H1 (cell line): ENCODE measurements around the gene POLE3. TPM values are rescaled to one million over a fixed set of nuclear protein-coding genes. Genes with fewer than 3 reads are reported as not detected.

Source experiments
- CTCF ChIA-PET: fragments of 300-600 bp; sonication (Branson Sonifier 250); formaldehyde crosslinking; loops from one replicate; lab custom pipeline; 2021; ENCODE audit not compliant: partially characterized antibody; lab: Charles Lee
- POLR2A ChIA-PET: fragments of 300-600 bp; sonication (Branson Sonifier 250); formaldehyde crosslinking; loops from one replicate; lab custom pipeline; 2021; ENCODE audit warnings: inconsistent platforms; ENCODE audit not compliant: partially characterized antibody; lab: Charles Lee
- DNase-seq, 2 experiments: peaks; one replicate each; pipeline versions ENCODE4 v3.0.0 to v3.0.0-alpha.2; 2010 to 2022; ENCODE audit warnings: low spot score in 2 of 2, low read depth in 1 of 2, mixed read lengths in 1 of 2
- FAIRE-seq: peaks from 2 replicates; lab custom pipeline; 2011; peaks lifted over from hg19 to GRCh38; lab: Jason Lieb, UNC
- H2AFZ ChIP-seq: 2 replicates; pipeline ENCODE4 v1.8.1; 2012; ENCODE audit warnings: low read length, inconsistent platforms
- H2AK5ac ChIP-seq: 2 replicates; pipeline ENCODE4 v1.6.1; 2013; ENCODE audit warnings: low read depth, low read length
- H2BK120ac ChIP-seq: replicated peaks from 2 replicates; pipeline ENCODE3; 2013; ENCODE audit warnings: low read depth, low read length, inconsistent platforms
- H2BK12ac ChIP-seq: 2 replicates; pipeline ENCODE4 v1.6.1; 2013; ENCODE audit warnings: low read depth, low read length
- H2BK15ac ChIP-seq: 2 replicates; pipeline ENCODE4 v1.6.1; 2013; ENCODE audit warnings: low read length
- H2BK20ac ChIP-seq: 2 replicates; pipeline ENCODE4 v1.6.1; 2013; ENCODE audit warnings: low read length
- H2BK5ac ChIP-seq: 2 replicates; pipeline ENCODE4 v1.6.1; 2013; ENCODE audit warnings: low read depth, low read length
- H3K14ac ChIP-seq: 2 replicates; pipeline ENCODE4 v1.6.1; 2013; ENCODE audit warnings: inconsistent platforms; ENCODE audit not compliant: insufficient read length
- H3K18ac ChIP-seq: 2 replicates; pipeline ENCODE4 v1.6.1; 2013; ENCODE audit warnings: low read length; ENCODE audit errors: extremely low read depth
- H3K23ac ChIP-seq: 2 replicates; pipeline ENCODE4 v1.6.1; 2013; ENCODE audit warnings: inconsistent platforms; ENCODE audit not compliant: insufficient read length
- H3K23me2 ChIP-seq: 2 replicates; pipeline ENCODE4 v1.6.1; 2013; ENCODE audit warnings: low read depth, low read length
- H3K27ac ChIP-seq: 2 replicates; pipeline ENCODE4 v1.6.1; 2011; ENCODE audit warnings: low read depth, low read length, inconsistent platforms
- H3K27me3 ChIP-seq, 4 experiments: replicated peaks in 1 of 4; 1 replicate in 1 of 4; 2 replicates in 3 of 4; pipeline versions ENCODE4 v1.6.1 to v1.8.1; 2011 to 2013; ENCODE audit warnings: low read length in 3 of 4, mild to moderate bottlenecking in 3 of 4, inconsistent platforms in 2 of 4, mixed read lengths in 2 of 4, moderate library complexity in 1 of 4; ENCODE audit not compliant: control insufficient read depth in 3 of 4, insufficient read depth in 3 of 4; ENCODE audit errors: extremely low read depth in 1 of 4
- H3K36me3 ChIP-seq, 4 experiments: 2 replicates each; pipeline versions ENCODE4 v1.6.1 to v1.8.1; 2011 to 2013; ENCODE audit warnings: mild to moderate bottlenecking in 4 of 4, low read length in 3 of 4, moderate library complexity in 2 of 4, control low read depth in 1 of 4, inconsistent platforms in 1 of 4; ENCODE audit not compliant: insufficient read depth in 4 of 4, control insufficient read depth in 2 of 4
- H3K4ac ChIP-seq: replicated peaks from 2 replicates; pipeline ENCODE3; 2013; ENCODE audit warnings: low read length, low read depth, mixed read lengths, inconsistent platforms; ENCODE audit not compliant: insufficient read length
- H3K4me1 ChIP-seq, 4 experiments: replicated peaks in 1 of 4; 1 replicate in 1 of 4; 2 replicates in 3 of 4; pipeline versions ENCODE4 v1.6.1 to v1.8.1; 2011 to 2013; ENCODE audit warnings: low read length in 3 of 4, inconsistent platforms in 2 of 4, mixed read lengths in 1 of 4; ENCODE audit not compliant: insufficient read depth in 4 of 4, control insufficient read depth in 3 of 4
- H3K4me2 ChIP-seq, 2 experiments: 2 replicates each; pipeline versions ENCODE4 v1.6.1 to v1.8.1; 2011 to 2013; ENCODE audit warnings: low read depth in 2 of 2, low read length in 2 of 2, control low read depth in 1 of 2, inconsistent platforms in 1 of 2, mild to moderate bottlenecking in 1 of 2; ENCODE audit not compliant: insufficient read depth in 1 of 2
- H3K4me3 ChIP-seq, 4 experiments: fragments of 200-600, 300-600 bp in 1 of 4; sonication (generic), shearing (Covaris generic), sonication (Bioruptor Twin) in 1 of 4; 2 replicates each; pipeline versions ENCODE4 v1.5.1 to v1.8.1; 2011 to 2016; ENCODE audit warnings: low read length in 4 of 4, low read depth in 3 of 4, control low read depth in 2 of 4, inconsistent platforms in 2 of 4, mild to moderate bottlenecking in 2 of 4, mixed read lengths in 1 of 4, moderate library complexity in 1 of 4; ENCODE audit not compliant: insufficient read depth in 2 of 4; ENCODE audit errors: extremely low read depth in 1 of 4
- H3K56ac ChIP-seq: replicated peaks from 2 replicates; pipeline ENCODE3; 2013; ENCODE audit warnings: low read depth, mild to moderate bottlenecking, mixed read lengths, low read length, inconsistent platforms; ENCODE audit not compliant: insufficient read length
- H3K79me1 ChIP-seq: 2 replicates; pipeline ENCODE4 v1.6.1; 2013; ENCODE audit warnings: low read depth, low read length, control low read depth
- H3K79me2 ChIP-seq, 2 experiments: 2 replicates each; pipeline versions ENCODE4 v1.6.1 to v1.8.1; 2012 to 2013; ENCODE audit warnings: low read length in 2 of 2, mild to moderate bottlenecking in 2 of 2, inconsistent platforms in 1 of 2; ENCODE audit not compliant: insufficient read depth in 2 of 2, control insufficient read depth in 1 of 2
- H3K9ac ChIP-seq, 4 experiments: replicated peaks in 1 of 4; 1 replicate in 1 of 4; 2 replicates in 3 of 4; pipeline versions ENCODE4 v1.6.1 to v1.8.1; 2011 to 2013; ENCODE audit warnings: low read depth in 3 of 4, low read length in 3 of 4, control low read depth in 2 of 4, mild to moderate bottlenecking in 2 of 4, moderate library complexity in 2 of 4, inconsistent platforms in 1 of 4; ENCODE audit errors: extremely low read depth in 1 of 4
- H3K9me3 ChIP-seq, 2 experiments: 2 replicates each; pipeline versions ENCODE4 v1.6.1 to v1.8.1; 2012 to 2013; ENCODE audit warnings: mild to moderate bottlenecking in 2 of 2, moderate library complexity in 2 of 2, control low read depth in 1 of 2, inconsistent platforms in 1 of 2, low read depth in 1 of 2, low read length in 1 of 2, mixed read lengths in 1 of 2; ENCODE audit not compliant: insufficient read depth in 2 of 2
- H4K20me1 ChIP-seq, 2 experiments: replicated peaks in 1 of 2; 2 replicates each; pipeline versions ENCODE3 to v1.8.1; 2011 to 2013; ENCODE audit warnings: inconsistent platforms in 2 of 2, low read length in 2 of 2, mild to moderate bottlenecking in 1 of 2; ENCODE audit not compliant: insufficient read depth in 2 of 2, control insufficient read depth in 1 of 2
- H4K5ac ChIP-seq: 2 replicates; pipeline ENCODE4 v1.6.1; 2013; ENCODE audit warnings: low read length, low read depth, mixed read lengths, inconsistent platforms; ENCODE audit not compliant: insufficient read length
- H4K8ac ChIP-seq: 2 replicates; pipeline ENCODE4 v1.8.0; 2013; ENCODE audit warnings: mild to moderate bottlenecking, moderate library complexity, low read length, inconsistent platforms; ENCODE audit not compliant: insufficient read depth; ENCODE audit errors: extremely low read depth
- H4K91ac ChIP-seq: replicated peaks from 2 replicates; pipeline ENCODE3; 2013; ENCODE audit warnings: low read length, mixed read lengths, inconsistent platforms; ENCODE audit not compliant: insufficient read length
- ASH2L ChIP-seq: fragments of 200-600, 300-600 bp; sonication (generic); IDR thresholded peaks from one replicate; pipeline ENCODE4 v1.7.1; 2017; ENCODE audit warnings: low read length
- ATF2 ChIP-seq: IDR thresholded peaks from 2 replicates; pipeline ENCODE4 v1.6.1; 2012; ENCODE audit warnings: low read length, inconsistent platforms
- CHD1 ChIP-seq: IDR thresholded peaks from 2 replicates; pipeline ENCODE4 v1.6.1; 2012; ENCODE audit warnings: low read depth, low read length, improper control_type of control experiment
- NANOG ChIP-seq: IDR thresholded peaks from 2 replicates; pipeline ENCODE4 v1.6.1; 2011; ENCODE audit warnings: low read length, low read depth, mild to moderate bottlenecking, inconsistent platforms; ENCODE audit not compliant: insufficient read depth, poor library complexity, severe bottlenecking
- PHF8 ChIP-seq: fragments of 200-600 bp; sonication (generic); conservative IDR thresholded peaks from 2 replicates; pipeline ENCODE4 v1.7.1; 2012; ENCODE audit warnings: low read depth, mild to moderate bottlenecking, inconsistent platforms, low read length, moderate library complexity
- RBBP5 ChIP-seq: IDR thresholded peaks from 2 replicates; pipeline ENCODE4 v1.7.1; 2012; ENCODE audit warnings: low read depth, mild to moderate bottlenecking, inconsistent platforms, low read length, moderate library complexity, borderline replicate concordance
- TAF7 ChIP-seq: optimal IDR thresholded peaks from 2 replicates; pipeline ENCODE3; 2011; ENCODE audit warnings: low read depth, mild to moderate bottlenecking, inconsistent platforms, low read length, moderate library complexity, borderline replicate concordance
- TBP ChIP-seq: IDR thresholded peaks from 2 replicates; pipeline ENCODE4 v1.6.1; 2011; ENCODE audit warnings: low read depth, low read length, improper control_type of control experiment
- WGBS, 2 experiments: shearing (Covaris generic) in 1 of 2; methylation state at CpG; one replicate each; pipeline versions ENCODE4 v1.1.6 to v1.1.7; 2013 to 2015; ENCODE audit warnings: low lambda C conversion rate in 2 of 2, mixed read lengths in 2 of 2, inconsistent platforms in 1 of 2, low coverage in 1 of 2, missing lambda C conversion rate in 1 of 2; ENCODE audit not compliant: insufficient replicate concordance in 2 of 2, insufficient coverage in 1 of 2, insufficient read length in 1 of 2; ENCODE audit errors: extremely low coverage in 1 of 2, missing lambda C conversion rate in 1 of 2; 5-methylcytosine and 5-hydroxymethylcytosine counted together
- polyA plus RNA-seq, 7 experiments: library from polyadenylated mRNA; depleted of rRNA in 3 of 7; stranded (reverse) in 5 of 7; unstranded in 2 of 7; fragments of >200 nt in 5 of 7; fragments of 200-250 nt in 2 of 7; gene quantifications; 1 replicate in 5 of 7; 2 replicates in 1 of 7; 4 replicates in 1 of 7; pipeline versions ENCODE4 v1.2.1 to v1.2.3, GENCODE V29; 2011 to 2013; ENCODE audit warnings: missing spikeins in 2 of 7, mixed read lengths in 2 of 7
- total RNA-seq: library from RNA; stranded (reverse); fragmentation: NEBNext Ultra II Directional; extraction: Animal tissue kit (Norgen Biotek cat#: 25700); gene quantifications from 2 replicates; pipeline ENCODE4 v1.2.1, GENCODE V29; 2021

The POLE3 gene
- total and polyA plus RNA-seq, 2 of the 8 experiments (the other 6 are each of a cell fraction or from before 2014, with no cell fraction given) = 52.7 to 77.3 TPM

DNA sequence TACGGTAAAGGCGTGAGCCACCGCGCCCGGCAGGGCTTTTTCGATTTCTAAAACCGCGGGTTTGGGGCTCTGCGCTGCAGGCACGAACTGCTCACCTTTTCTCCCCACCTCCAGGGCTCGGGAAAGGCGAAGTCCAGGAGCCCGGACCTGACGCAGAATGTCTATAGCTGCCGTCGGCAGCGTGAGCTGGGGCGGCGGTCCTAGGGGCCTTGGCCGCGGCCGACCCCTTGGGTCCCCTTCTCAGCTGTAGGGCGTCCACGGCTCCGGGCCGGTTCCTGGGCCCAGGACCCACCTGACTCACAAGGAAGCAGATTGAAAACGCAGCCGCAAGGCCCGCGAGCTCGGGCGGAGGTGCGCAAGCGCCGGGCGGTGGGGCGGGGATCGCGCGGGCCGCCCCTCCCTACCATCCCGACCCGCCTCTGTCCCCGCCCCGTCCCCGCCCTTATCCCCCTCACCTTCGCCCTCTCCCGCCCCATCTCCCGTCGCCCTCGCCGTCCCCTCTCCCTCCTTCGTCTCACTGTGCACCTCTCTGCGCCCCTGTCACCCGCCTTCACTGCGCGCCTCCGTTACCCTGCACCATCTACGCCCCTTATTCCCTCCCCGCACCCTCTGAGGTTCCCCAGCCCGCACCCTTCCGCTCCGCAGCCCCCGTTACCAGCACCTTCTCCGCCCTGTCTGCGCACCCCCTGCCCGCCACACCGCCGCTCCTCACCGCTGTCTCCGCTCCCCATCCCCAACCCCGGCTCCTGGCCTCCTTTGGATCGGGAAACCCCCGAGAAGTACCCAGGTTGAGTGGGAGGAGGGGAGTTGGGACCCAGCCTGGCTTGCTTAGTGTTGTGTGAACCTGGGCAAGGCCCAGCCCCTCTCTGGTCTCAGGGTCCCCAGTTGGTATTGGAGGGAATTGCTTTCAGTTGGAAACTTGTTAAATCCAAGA lies 33.6 kb downstream of the POLE3 start, which contains the start of gene HDHD3:
Gene HDHD3, minus strand, starts transcription at position 353 of the 934 bp plus-strand sequence. CDS start 2,632 bp downstream, outside the sequence.
- Histone ChIP-seq H3K18ac (peak within 1 kb of the TSS; percentile 3; the same call in 1 of the 2 replicates), H3K14ac (no peak within 1 kb of the TSS), H3K56ac (peak within 1 kb of the TSS; percentile 52), H4K8ac (peak within 1 kb of the TSS; percentile 39), H3K4me2 (peak within 1 kb of the TSS; percentile 56 to 71), H2BK12ac (no peak within 1 kb of the TSS), H3K27ac (no peak within 1 kb of the TSS), H2AK5ac (no peak within 1 kb of the TSS), H4K91ac (peak within 1 kb of the TSS; percentile 34), H2BK5ac (peak within 1 kb of the TSS; percentile 44; the same call in 1 of the 2 replicates), H3K79me2 (peaks cover 0 to 5% of the 10 kb centered on the region in 2 experiments; a peak in 1 of 4 replicates), H3K9me3 (no peaks in the 10 kb centered on the region), H3K4me1 (peaks cover 0 to 4% (median 2%) of the 10 kb centered on the region in 4 experiments; a peak in 4 of 7 replicates), H3K27me3 (no peaks in the 10 kb centered on the region; a peak in 1 of 7 replicates), H3K9ac (peak within 1 kb of the TSS in 3 of 4 experiments; percentile 15 to 80 (median 64); a peak in 5 of 7 replicates), H3K36me3 (peaks cover 0 to 19% (median 2%) of the 10 kb centered on the region in 4 experiments; a peak in 4 of 8 replicates), H4K20me1 (peaks cover 0 to 2% of the 10 kb centered on the region in 2 experiments), H3K79me1 (no peaks in the 10 kb centered on the region), H2AFZ (no peak within 1 kb of the TSS), H3K23me2 (peaks cover 3% of the 10 kb centered on the region; the same call in 1 of the 2 replicates), H2BK120ac (no peak within 1 kb of the TSS), H2BK20ac (no peak within 1 kb of the TSS), H4K5ac (peak within 1 kb of the TSS; percentile 86), H3K4me3 (peak within 1 kb of the TSS; percentile 54 to 98 (median 82)), H3K23ac (no peak within 1 kb of the TSS), H2BK15ac (no peak within 1 kb of the TSS), H3K4ac (no peak within 1 kb of the TSS)
- DNase-seq (peak; percentile 73 to 87), FAIRE-seq (no peak)
- 2% methylated on average over 36 of the region's 74 CpGs; no CpG with 5 or more reads in 1 of the 2 experiments for WGBS, 2 experiments
- ChIA-PET CTCF (interaction anchor here (1.4 to 1.8 kb wide), 2 partner anchors 11 to 278 kb away, joined by 3 to 6 read pairs; no protein-coding TSS in a partner anchor), POLR2A (interaction anchor here (0.9 to 2.2 kb wide), 7 partner anchors 23 to 47 kb away, joined by 3 to 11 read pairs (median 4); partner anchors contain the start of genes C9orf43, POLE3 and WDR31)
- TF ChIP-seq ATF2 = no peak
- TF ChIP-seq RBBP5 = peak; percentile 80
- no peak for TF ChIP-seq NANOG
- peak; percentile 70 for TF ChIP-seq PHF8
- no peak for TF ChIP-seq CHD1
- TF ChIP-seq TAF7 = peak; percentile 37
- peak; percentile 58; the same call in 1 of the 2 replicates for TF ChIP-seq TBP
- peak; percentile 98 for TF ChIP-seq ASH2L
